Breast epithelium (tissue), 3 donors: ENCODE results near the gene PYM1.

Experiments
- POLR2A ChIP-seq: fragments of 450-650 bp; IDR thresholded peaks from one replicate; pipeline ENCODE4 v1.6.1; 2016; ENCODE audit warnings: antibody characterized with exemption, mild to moderate bottlenecking, moderate library complexity
- TF ChIP-seq, protein P1 (sequence below), 3 donors: fragments of 450-650 bp; IDR thresholded peaks; one replicate each; pipeline ENCODE4 v1.5.1; 2016 to 2017; ENCODE audit warnings: antibody characterized with exemption in 3 of 3, mild to moderate bottlenecking in 3 of 3, moderate library complexity in 3 of 3

DNA sequence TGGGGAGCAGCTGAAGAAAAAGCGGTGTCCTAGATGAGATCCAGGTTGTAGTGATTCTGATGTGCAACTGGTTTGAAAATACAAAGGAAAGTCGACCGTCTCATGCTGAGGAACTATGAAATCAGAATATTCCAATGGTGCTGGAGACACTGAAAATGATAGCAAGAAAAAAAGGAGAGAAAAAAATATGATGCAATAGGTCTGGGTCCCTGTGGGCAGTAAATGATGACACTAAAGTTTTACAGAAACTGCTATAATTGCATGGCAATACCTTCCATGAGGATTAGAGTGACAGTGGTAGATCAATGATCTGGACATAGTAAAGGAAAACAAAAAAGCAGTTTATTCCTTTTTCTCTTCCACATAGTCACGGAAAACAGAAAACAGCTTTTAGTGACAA is 2.3 kb downstream of the PYM1 start:
- TF ChIP-seq, protein P1, sequence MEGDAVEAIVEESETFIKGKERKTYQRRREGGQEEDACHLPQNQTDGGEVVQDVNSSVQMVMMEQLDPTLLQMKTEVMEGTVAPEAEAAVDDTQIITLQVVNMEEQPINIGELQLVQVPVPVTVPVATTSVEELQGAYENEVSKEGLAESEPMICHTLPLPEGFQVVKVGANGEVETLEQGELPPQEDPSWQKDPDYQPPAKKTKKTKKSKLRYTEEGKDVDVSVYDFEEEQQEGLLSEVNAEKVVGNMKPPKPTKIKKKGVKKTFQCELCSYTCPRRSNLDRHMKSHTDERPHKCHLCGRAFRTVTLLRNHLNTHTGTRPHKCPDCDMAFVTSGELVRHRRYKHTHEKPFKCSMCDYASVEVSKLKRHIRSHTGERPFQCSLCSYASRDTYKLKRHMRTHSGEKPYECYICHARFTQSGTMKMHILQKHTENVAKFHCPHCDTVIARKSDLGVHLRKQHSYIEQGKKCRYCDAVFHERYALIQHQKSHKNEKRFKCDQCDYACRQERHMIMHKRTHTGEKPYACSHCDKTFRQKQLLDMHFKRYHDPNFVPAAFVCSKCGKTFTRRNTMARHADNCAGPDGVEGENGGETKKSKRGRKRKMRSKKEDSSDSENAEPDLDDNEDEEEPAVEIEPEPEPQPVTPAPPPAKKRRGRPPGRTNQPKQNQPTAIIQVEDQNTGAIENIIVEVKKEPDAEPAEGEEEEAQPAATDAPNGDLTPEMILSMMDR (IDR thresholded peaks at IDR 0.05), result no peak
- TF ChIP-seq POLR2A, result no peak
